Ishikawa (cell line): ENCODE measurements around the gene RPS3.

Experiments
- CEBPB ChIP-seq: IDR thresholded peaks from 2 replicates; pipeline ENCODE4 v1.6.1; 2012
- CREB1 ChIP-seq: IDR thresholded peaks from 2 replicates; pipeline ENCODE4 v1.6.1; 2012; ENCODE audit warnings: low read depth
- EGR1 ChIP-seq: IDR thresholded peaks from 2 replicates; pipeline ENCODE4 v1.6.1; 2012
- EP300 ChIP-seq: IDR thresholded peaks from 2 replicates; pipeline ENCODE4 v1.6.1; 2012; ENCODE audit warnings: borderline replicate concordance
- FOXM1 ChIP-seq: IDR thresholded peaks from 2 replicates; pipeline ENCODE4 v1.6.1; 2012; ENCODE audit warnings: low read depth, borderline replicate concordance
- MAX ChIP-seq: IDR thresholded peaks from 2 replicates; pipeline ENCODE4 v1.6.1; 2012
- NFIC ChIP-seq: IDR thresholded peaks from 2 replicates; pipeline ENCODE4 v1.6.1; 2012
- RAD21 ChIP-seq: IDR thresholded peaks from 2 replicates; pipeline ENCODE4 v1.6.1; 2012; ENCODE audit warnings: low read depth
- REST ChIP-seq: IDR thresholded peaks from 2 replicates; pipeline ENCODE4 v1.6.1; 2012; ENCODE audit warnings: low read depth, mild to moderate bottlenecking
- TAF1 ChIP-seq: IDR thresholded peaks from 2 replicates; pipeline ENCODE4 v1.6.1; 2012; ENCODE audit warnings: low read depth, mild to moderate bottlenecking
- TCF12 ChIP-seq: IDR thresholded peaks from 2 replicates; pipeline ENCODE4 v1.6.1; 2012; ENCODE audit warnings: low read depth
- TEAD4 ChIP-seq: IDR thresholded peaks from 2 replicates; pipeline ENCODE4 v1.6.1; 2012
- USF1 ChIP-seq: IDR thresholded peaks from 2 replicates; pipeline ENCODE4 v1.6.1; 2012
- YY1 ChIP-seq: IDR thresholded peaks from 2 replicates; pipeline ENCODE4 v1.6.1; 2012; ENCODE audit warnings: low read depth
- ZBTB7A ChIP-seq: IDR thresholded peaks from 2 replicates; pipeline ENCODE4 v1.6.1; 2012; ENCODE audit warnings: low read depth

Gene RPS3

GRCh38 chr11:75440960-75441803 is 41.9 kb downstream of the RPS3 start:
- TF ChIP-seq TAF1: no peak
- TF ChIP-seq ZBTB7A: no peak
- TF ChIP-seq CREB1: no peak
- no peak for TF ChIP-seq CEBPB
- no peak for TF ChIP-seq EP300

GRCh38 chr11:75441804-75442132 is 42.5 kb downstream of the RPS3 start:
- TF ChIP-seq CREB1 (no peak), FOXM1 (no peak), MAX (no peak), CEBPB (no peak), EP300 (no peak), REST (no peak), TAF1 (no peak), RAD21 (no peak), NFIC (no peak), USF1 (no peak), ZBTB7A (no peak), TCF12 (no peak), TEAD4 (no peak), YY1 (no peak), EGR1 (no peak)

- no peak for TF ChIP-seq REST
- no peak for TF ChIP-seq TCF12
- TF ChIP-seq CREB1: no peak
Measured at GRCh38 chr11:75442161-75442885, 43.0 kb downstream of the RPS3 start.

- no peak for TF ChIP-seq TEAD4
- TF ChIP-seq FOXM1: no peak
- TF ChIP-seq NFIC: no peak
- no peak for TF ChIP-seq USF1
- no peak for TF ChIP-seq TAF1
- TF ChIP-seq CEBPB: no peak
- TF ChIP-seq CREB1: no peak
- TF ChIP-seq ZBTB7A: no peak
- TF ChIP-seq YY1: no peak
- no peak for TF ChIP-seq EP300
Measured at GRCh38 chr11:75443043-75443442, 43.7 kb downstream of the RPS3 start.

GRCh38 chr11:75445315-75445953 is 46.1 kb downstream of the RPS3 start:
- TF ChIP-seq RAD21 (peak; percentile 99), REST (no peak)
